LNCaP clone FGC (cell line): ENCODE measurements around the gene UTS2R.

ENCODE experiments used
- DNase-seq: peaks from one replicate; pipeline ENCODE4 v3.0.0-alpha.2; 2011; ENCODE audit warnings: low read depth
- H3K4me3 ChIP-seq: 2 replicates; pipeline ENCODE4 v1.5.1; 2011; ENCODE audit warnings: mild to moderate bottlenecking, low read depth, low read length, control low read depth
- CTCF ChIP-seq: IDR thresholded peaks from 2 replicates; pipeline ENCODE4 v1.5.1; 2012; ENCODE audit warnings: mild to moderate bottlenecking; ENCODE audit not compliant: control insufficient read depth, insufficient read depth; ENCODE audit errors: extremely low read depth

UTS2R gene

GRCh38 chr17:82338858-82339633 lies 32.5 kb upstream of the UTS2R start:
- no peak overlapping the region for H3K4me3 ChIP-seq
- no peak for DNase-seq
- no peak for TF ChIP-seq CTCF

GRCh38 chr17:82339634-82340580 lies 31.7 kb upstream of the UTS2R start:
- H3K4me3 ChIP-seq: no peak overlapping the region
- no peak for DNase-seq
- TF ChIP-seq CTCF: no peak

GRCh38 chr17:82342361-82343079 lies 29.0 kb upstream of the UTS2R start:
- DNase-seq: no peak
- H3K4me3 ChIP-seq: no peak overlapping the region
- TF ChIP-seq CTCF: no peak

GRCh38 chr17:82343560-82343959 lies 28.0 kb upstream of the UTS2R start:
- H3K4me3 ChIP-seq: no peak overlapping the region

GRCh38 chr17:82344175-82344907 lies 27.2 kb upstream of the UTS2R start:
- DNase-seq: no peak
- no peak overlapping the region for H3K4me3 ChIP-seq
- no peak for TF ChIP-seq CTCF

More at GRCh38 chr17:82343560-82343959, 28.0 kb upstream of the UTS2R start:
- DNase-seq: no peak
- no peak for TF ChIP-seq CTCF
